ES-I3 (cell line): ENCODE measurements around the gene MMAA.
"Not testable (repeated sequence)": the region's sequence is repeated elsewhere in the genome, so short reads cannot be mapped to it uniquely, and the experiment has no call there.

ENCODE experiments used
- H3K36me3 ChIP-seq: 2 replicates; pipeline ENCODE4 v1.6.1; 2013; ENCODE audit warnings: mild to moderate bottlenecking, low read length, control low read depth, moderate library complexity; ENCODE audit not compliant: insufficient read depth
- H3K4me1 ChIP-seq: 2 replicates; pipeline ENCODE4 v1.6.1; 2013; ENCODE audit warnings: mild to moderate bottlenecking, control low read depth, low read length; ENCODE audit not compliant: insufficient read depth
- H3K9ac ChIP-seq: 2 replicates; pipeline ENCODE4 v1.6.1; 2013; ENCODE audit warnings: low read depth, mild to moderate bottlenecking, low read length, moderate library complexity
- H3K9me3 ChIP-seq: 2 replicates; pipeline ENCODE4 v1.6.1; 2013; ENCODE audit warnings: mild to moderate bottlenecking, low read length, moderate library complexity; ENCODE audit not compliant: control insufficient read depth, insufficient read depth

The MMAA gene

GRCh38 chr4:145618932-145619638 lies at the start of gene MMAA:
Gene MMAA, plus strand, starts transcription at chr4:145619385. Its CDS starts 19,755 bp downstream, at chr4:145639140.
- Histone ChIP-seq H3K9me3 (peaks cover 2% of the 10 kb centered on the region; the same call in 1 of the 2 replicates), H3K9ac (peak within 1 kb of the TSS; percentile 99), H3K4me1 (no peaks in the 10 kb centered on the region; the same call in 1 of the 2 replicates), H3K36me3 (no peaks in the 10 kb centered on the region)

GRCh38 chr4:145574546-145574945 lies 44.6 kb upstream of the MMAA start:
- not testable (repeated sequence) for H3K4me1 ChIP-seq, H3K9ac ChIP-seq, H3K9me3 ChIP-seq, H3K36me3 ChIP-seq

- Histone ChIP-seq H3K36me3 (no peaks in the 10 kb centered on the region), H3K9me3 (no peaks in the 10 kb centered on the region), H3K9ac (no peak overlapping the region), H3K4me1 (no peaks in the 10 kb centered on the region)
Observed at GRCh38 chr4:145580906-145581305, 38.3 kb upstream of the MMAA start.

- H3K4me1 ChIP-seq, result no peaks in the 10 kb centered on the region; the same call in 1 of the 2 replicates
- no peaks in the 10 kb centered on the region for H3K36me3 ChIP-seq
- no peak overlapping the region for H3K9ac ChIP-seq
- no peaks in the 10 kb centered on the region for H3K9me3 ChIP-seq
Observed at GRCh38 chr4:145583191-145584055, 35.8 kb upstream of the MMAA start.

GRCh38 chr4:145587088-145587754 lies 32.0 kb upstream of the MMAA start:
- Histone ChIP-seq H3K36me3 (no peaks in the 10 kb centered on the region), H3K4me1 (no peaks in the 10 kb centered on the region; the same call in 1 of the 2 replicates), H3K9ac (no peak overlapping the region), H3K9me3 (peaks cover 3% of the 10 kb centered on the region; the same call in 1 of the 2 replicates)

- not testable (repeated sequence) for H3K9ac ChIP-seq, H3K36me3 ChIP-seq
Observed at GRCh38 chr4:145589381-145589780, 29.8 kb upstream of the MMAA start.

GRCh38 chr4:145589916-145590702 lies 29.1 kb upstream of the MMAA start:
- no peaks in the 10 kb centered on the region; the same call in 1 of the 2 replicates for H3K4me1 ChIP-seq
- H3K9me3 ChIP-seq, result peaks cover 3% of the 10 kb centered on the region; the same call in 1 of the 2 replicates
- H3K9ac ChIP-seq, result no peak overlapping the region
- H3K36me3 ChIP-seq, result no peaks in the 10 kb centered on the region

More at GRCh38 chr4:145589381-145589780, 29.8 kb upstream of the MMAA start:
- H3K9me3 ChIP-seq, H3K4me1 ChIP-seq: not testable (repeated sequence)

- Histone ChIP-seq H3K36me3 (no peaks in the 10 kb centered on the region), H3K9ac (no peak overlapping the region), H3K9me3 (no peaks in the 10 kb centered on the region), H3K4me1 (no peaks in the 10 kb centered on the region; the same call in 1 of the 2 replicates)
Observed at GRCh38 chr4:145602129-145602760, 16.9 kb upstream of the MMAA start.

- no peaks in the 10 kb centered on the region for H3K36me3 ChIP-seq
- no peaks in the 10 kb centered on the region for H3K9me3 ChIP-seq
- no peaks in the 10 kb centered on the region; the same call in 1 of the 2 replicates for H3K4me1 ChIP-seq
- no peak overlapping the region for H3K9ac ChIP-seq
Observed at GRCh38 chr4:145605941-145606340, 13.2 kb upstream of the MMAA start.

GRCh38 chr4:145609481-145610427 lies 9.4 kb upstream of the MMAA start:
- no peak overlapping the region for H3K9ac ChIP-seq
- H3K4me1 ChIP-seq, result peaks cover 3% of the 10 kb centered on the region
- H3K36me3 ChIP-seq, result no peaks in the 10 kb centered on the region
- no peaks in the 10 kb centered on the region for H3K9me3 ChIP-seq

- H3K9me3 ChIP-seq, result no peaks in the 10 kb centered on the region
- no peak overlapping the region for H3K9ac ChIP-seq
- no peaks in the 10 kb centered on the region for H3K36me3 ChIP-seq
- H3K4me1 ChIP-seq, result peaks cover 3% of the 10 kb centered on the region
Observed at GRCh38 chr4:145613566-145614232, 5.5 kb upstream of the MMAA start.

GRCh38 chr4:145614233-145614610 lies 5.0 kb upstream of the MMAA start:
- H3K9me3 ChIP-seq, result no peaks in the 10 kb centered on the region; the same call in 1 of the 2 replicates
- no peak overlapping the region for H3K9ac ChIP-seq
- H3K36me3 ChIP-seq, result no peaks in the 10 kb centered on the region
- H3K4me1 ChIP-seq, result peaks cover 3% of the 10 kb centered on the region
